ENCODE measurements around the gene TFPI.

Gene TFPI

DNA sequence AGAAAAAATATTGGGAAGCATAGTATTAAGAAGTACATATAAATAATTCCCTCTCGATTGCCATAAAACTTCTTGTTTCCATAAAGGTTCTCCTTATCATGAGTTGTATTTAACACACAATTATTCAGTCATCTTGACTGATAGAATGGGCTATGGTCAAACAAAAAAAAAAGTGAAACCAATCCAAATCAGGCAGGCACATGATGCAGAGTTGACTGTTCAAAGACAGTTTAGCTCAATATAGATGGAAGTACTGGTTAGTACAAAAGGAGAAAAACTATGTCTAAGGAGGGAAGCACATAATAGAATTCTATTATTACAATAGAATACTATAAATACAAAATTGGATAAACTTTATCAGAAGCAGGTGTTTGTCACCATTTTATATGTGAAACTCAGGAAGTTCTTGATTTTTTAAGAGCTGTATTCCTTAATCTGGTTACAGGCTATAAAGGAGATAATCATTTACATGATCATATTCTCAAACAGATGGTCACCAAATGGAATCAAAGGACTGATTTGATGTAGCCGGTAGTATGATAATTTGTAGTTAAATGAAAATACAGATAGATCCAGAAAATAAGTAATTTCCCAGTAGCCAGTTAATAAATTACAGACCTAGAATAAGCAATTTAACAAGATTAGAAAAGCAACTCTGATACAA is 88.0 kb downstream of the TFPI start:
- no peak overlapping the region for H3K27ac Mint-ChIP-seq
- DNase-seq (ENCODE audit: low spot score in 2 of 2) (no peak), ATAC-seq (ENCODE audit: low read depth) (no peak)
- H3K4me3 Mint-ChIP-seq, result no peak overlapping the region
- no peaks in the 10 kb centered on the region for H3K27me3 Mint-ChIP-seq
- H3K4me1 Mint-ChIP-seq, result no peaks in the 10 kb centered on the region
- H3K9me3 Mint-ChIP-seq, result peaks cover 1% of the 10 kb centered on the region
- no peaks in the 10 kb centered on the region for H3K36me3 Mint-ChIP-seq

DNA sequence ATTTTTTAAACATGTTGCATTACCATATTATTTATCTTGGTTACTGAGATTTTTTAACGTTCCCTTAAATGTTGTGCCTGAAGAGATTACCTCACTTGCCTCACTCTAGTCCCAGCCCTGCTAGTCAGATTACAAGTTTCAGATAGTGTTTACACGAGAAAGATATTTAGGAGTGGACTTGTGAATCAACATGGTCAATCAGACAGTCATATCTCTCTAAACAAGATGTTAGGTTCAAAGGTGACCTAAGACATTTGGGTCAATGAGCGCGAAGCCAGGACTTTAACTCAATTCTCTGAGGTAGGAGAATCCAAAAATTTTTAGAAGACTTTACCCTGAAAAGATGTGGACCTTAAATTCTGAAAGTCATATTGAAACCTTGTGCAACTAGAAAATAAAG is 91.4 kb downstream of the TFPI start:
- Mint-ChIP-seq H3K27me3 (no peaks in the 10 kb centered on the region), H3K4me1 (no peaks in the 10 kb centered on the region)
- no peak for ATAC-seq (ENCODE audit: low read depth)

DNA sequence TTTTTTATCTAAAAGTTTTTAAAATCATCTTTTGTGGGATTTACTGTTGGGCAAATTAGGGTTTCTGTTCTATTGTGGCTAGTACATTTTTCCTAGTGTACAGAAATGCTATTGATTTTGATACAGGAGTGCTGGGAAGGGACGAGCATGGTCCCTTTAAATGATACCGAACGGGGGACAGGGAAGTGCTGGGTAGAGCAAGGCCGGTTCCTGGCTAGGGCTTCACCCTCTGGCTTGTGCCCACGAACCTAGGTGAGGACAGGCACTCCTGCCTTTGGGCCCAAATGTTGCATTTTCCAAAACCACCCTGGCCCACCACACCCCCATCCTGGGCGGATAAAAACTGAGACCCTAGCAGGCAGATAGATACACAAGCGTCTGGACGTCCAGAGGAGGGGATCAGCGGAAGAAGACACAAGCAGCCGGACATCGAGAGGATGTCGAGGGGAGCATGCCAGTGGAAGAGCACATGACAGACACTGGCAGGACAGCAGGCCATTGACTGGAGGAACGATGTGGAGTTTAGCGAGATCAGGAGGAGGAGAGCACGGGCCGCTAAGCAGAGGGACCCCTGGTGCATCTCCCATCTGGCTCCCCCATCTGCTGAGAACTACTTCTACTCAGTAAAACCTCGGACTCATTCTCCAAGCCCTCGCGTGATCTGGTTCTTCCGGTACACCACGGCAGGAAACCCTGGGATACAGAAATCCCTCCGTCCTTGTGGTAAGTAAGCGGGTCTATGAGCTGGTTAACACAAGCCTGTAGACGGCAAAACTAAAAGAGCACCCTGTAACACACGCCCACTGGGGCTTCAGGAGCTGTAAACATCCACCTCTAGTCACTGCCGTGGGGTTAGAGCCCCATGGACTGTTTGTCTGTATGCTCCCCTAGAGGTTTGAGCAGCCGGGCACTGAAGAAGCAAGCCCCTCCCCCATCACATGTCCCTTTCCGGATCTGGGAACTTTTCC is 92.7 kb downstream of the TFPI start:
- Mint-ChIP-seq H3K27me3 (no peaks in the 10 kb centered on the region), H3K27ac (no peak overlapping the region), H3K9me3 (peaks cover 1% of the 10 kb centered on the region), H3K4me3 (no peak overlapping the region), H3K4me1 (no peaks in the 10 kb centered on the region), H3K36me3 (no peaks in the 10 kb centered on the region)
- DNase-seq (ENCODE audit: low spot score in 2 of 2) (no peak), ATAC-seq (ENCODE audit: low read depth) (no peak)

More for the DNA sequence above, 91.4 kb downstream of the TFPI start:
- H3K4me3 Mint-ChIP-seq, result no peak overlapping the region
- no peak overlapping the region for H3K27ac Mint-ChIP-seq
- peaks cover 1% of the 10 kb centered on the region for H3K9me3 Mint-ChIP-seq
- no peaks in the 10 kb centered on the region for H3K36me3 Mint-ChIP-seq
- DNase-seq (ENCODE audit: low spot score in 2 of 2), result no peak

DNA sequence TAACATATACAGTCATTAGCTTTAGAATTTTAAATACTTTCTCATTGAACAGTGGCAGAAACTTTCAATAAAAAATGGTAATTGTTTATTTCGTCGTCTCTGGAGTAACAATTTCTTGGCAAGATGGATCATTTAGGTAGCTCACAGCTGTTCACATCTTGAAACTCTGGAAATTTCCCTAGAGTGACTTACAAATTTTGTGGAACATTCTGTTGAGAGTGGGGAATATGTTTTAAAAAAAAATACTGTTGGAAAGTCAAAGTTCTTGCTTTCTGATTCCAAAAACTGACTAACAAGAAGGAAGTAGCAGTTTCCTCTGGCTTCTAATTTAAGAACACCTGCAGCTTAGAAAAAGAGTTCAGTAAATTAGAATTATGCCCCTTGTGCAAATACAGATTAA is 95.0 kb downstream of the TFPI start:
- no peak for DNase-seq (ENCODE audit: low spot score in 2 of 2)
- Mint-ChIP-seq H3K27me3 (no peaks in the 10 kb centered on the region), H3K36me3 (no peaks in the 10 kb centered on the region), H3K27ac (no peak overlapping the region), H3K4me1 (no peaks in the 10 kb centered on the region), H3K9me3 (no peaks in the 10 kb centered on the region), H3K4me3 (no peak overlapping the region)
- ATAC-seq (ENCODE audit: low read depth), result no peak

DNA sequence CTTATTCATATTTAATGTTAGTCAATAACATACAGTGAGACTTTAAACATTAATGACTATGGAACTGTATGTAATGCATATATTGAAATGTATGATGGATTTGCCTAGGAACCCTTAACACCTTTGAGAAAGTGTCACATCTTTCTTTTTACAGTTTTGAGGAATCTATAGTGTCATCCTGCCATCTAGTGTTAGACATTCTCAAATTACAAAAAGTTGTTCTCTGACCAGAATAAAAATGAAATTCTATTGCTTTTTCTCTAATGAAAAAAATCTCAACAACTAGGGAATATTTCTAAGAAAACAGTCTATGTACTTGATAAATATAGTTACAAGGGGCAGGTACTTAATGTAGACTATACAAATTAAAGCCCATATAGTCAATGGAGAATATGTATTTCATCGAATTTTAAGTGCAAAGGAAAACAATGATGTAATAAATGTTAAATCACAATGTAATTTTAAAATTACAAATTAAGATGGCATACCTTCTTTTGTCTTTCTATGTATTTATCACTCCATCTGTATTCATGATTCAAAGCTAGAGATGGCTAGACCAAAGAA is 101.1 kb downstream of the TFPI start:
- Mint-ChIP-seq H3K27ac (no peak overlapping the region), H3K27me3 (no peaks in the 10 kb centered on the region), H3K9me3 (no peaks in the 10 kb centered on the region), H3K36me3 (no peaks in the 10 kb centered on the region), H3K4me1 (peaks cover 2% of the 10 kb centered on the region), H3K4me3 (no peak overlapping the region)
- DNase-seq (ENCODE audit: low spot score in 2 of 2), result no peak
- ATAC-seq (ENCODE audit: low read depth), result no peak

DNA sequence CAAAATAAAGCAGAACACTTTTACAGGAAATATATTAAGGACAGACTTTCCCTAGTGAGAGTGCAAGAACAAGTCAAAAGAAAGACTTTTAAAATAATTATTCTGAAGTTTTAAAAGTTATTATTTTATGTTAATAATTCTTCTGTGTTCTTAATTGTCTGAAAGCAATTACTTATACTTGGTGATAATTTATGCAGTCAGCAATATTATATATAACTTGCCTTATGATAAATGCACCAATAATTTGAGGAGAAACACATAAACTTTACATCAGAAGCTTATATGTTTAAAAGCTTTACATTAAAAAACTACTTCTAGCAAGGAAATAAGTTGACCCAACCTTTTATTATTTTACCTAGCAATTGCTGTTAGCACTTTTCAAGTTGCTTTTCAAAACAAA is 102.7 kb downstream of the TFPI start:
- Mint-ChIP-seq H3K4me3 (no peak overlapping the region), H3K9me3 (no peaks in the 10 kb centered on the region), H3K27me3 (no peaks in the 10 kb centered on the region), H3K4me1 (peaks cover 5% of the 10 kb centered on the region), H3K36me3 (no peaks in the 10 kb centered on the region), H3K27ac (no peak overlapping the region)
- ATAC-seq (ENCODE audit: low read depth), result no peak
- DNase-seq (ENCODE audit: low spot score in 2 of 2), result no peak

DNA sequence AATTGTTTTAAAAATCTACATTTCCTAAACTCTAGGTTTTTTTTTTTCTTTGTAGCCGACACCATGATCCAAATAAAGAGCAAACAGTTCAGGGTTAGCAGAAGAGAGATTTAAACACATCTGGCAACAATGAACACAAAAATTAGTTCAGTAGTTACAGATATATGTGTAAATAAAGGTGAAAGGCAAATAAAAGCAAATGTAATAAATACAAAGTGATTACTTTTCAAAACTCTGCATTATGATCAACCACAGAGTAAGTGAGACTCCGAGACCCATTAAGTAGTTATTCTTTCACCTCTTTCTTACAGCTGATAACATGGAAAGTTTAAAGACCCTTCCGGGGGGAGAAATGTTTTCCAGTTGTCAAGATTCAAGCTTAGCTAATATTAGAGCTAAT is 106.9 kb downstream of the TFPI start:
- H3K4me3 Mint-ChIP-seq, result no peak overlapping the region
- no peaks in the 10 kb centered on the region for H3K36me3 Mint-ChIP-seq
- H3K27ac Mint-ChIP-seq, result no peak overlapping the region
- H3K27me3 Mint-ChIP-seq, result no peaks in the 10 kb centered on the region
- H3K9me3 Mint-ChIP-seq, result no peaks in the 10 kb centered on the region
- DNase-seq (ENCODE audit: low spot score in 2 of 2) (no peak), ATAC-seq (ENCODE audit: low read depth) (no peak)
- H3K4me1 Mint-ChIP-seq, result peaks cover 5% of the 10 kb centered on the region

DNA sequence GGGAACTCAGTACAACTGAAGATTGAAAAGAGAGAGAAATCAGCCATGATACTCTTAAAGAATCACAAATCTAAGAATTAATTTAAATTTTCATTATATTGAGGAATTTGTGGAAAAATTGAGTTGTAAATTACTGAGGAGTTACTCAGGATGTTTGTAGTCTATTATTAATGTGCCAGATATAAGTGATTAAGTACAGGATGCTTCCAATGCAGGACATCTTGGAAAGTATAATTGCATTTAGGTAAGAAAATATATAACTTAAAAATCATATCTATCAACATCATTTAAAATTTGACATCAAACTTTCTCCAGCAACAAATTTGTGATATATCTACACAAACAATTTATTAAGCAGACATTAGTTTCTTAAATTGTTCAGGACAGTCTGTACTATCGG is 107.5 kb downstream of the TFPI start:
- peaks cover 5% of the 10 kb centered on the region for H3K4me1 Mint-ChIP-seq
- DNase-seq (ENCODE audit: low spot score in 2 of 2) (no peak), ATAC-seq (ENCODE audit: low read depth) (no peak)
- no peaks in the 10 kb centered on the region for H3K9me3 Mint-ChIP-seq
- H3K27ac Mint-ChIP-seq, result no peak overlapping the region
- H3K4me3 Mint-ChIP-seq, result no peak overlapping the region
- no peaks in the 10 kb centered on the region for H3K27me3 Mint-ChIP-seq
- H3K36me3 Mint-ChIP-seq, result no peaks in the 10 kb centered on the region

DNA sequence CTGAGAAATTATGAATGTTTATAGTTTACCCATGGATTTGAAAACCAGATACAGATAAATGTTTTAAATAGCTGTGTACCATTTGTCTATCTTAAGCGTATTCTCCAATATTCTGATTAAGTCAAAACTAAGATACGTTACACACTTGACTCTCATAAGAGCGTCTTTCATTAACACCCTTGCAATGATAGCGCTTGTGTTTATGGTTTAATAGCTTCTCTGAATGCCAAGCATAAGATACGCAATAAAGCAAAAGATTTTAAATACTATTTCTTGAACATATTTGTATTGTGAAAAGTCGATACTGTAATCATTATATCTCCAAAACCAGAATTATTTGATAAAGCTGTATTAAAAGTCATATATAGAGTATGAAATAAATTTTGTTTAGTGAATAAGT is 109.2 kb downstream of the TFPI start:
- no peak for ATAC-seq (ENCODE audit: low read depth)
- no peaks in the 10 kb centered on the region for H3K9me3 Mint-ChIP-seq
- no peak overlapping the region for H3K27ac Mint-ChIP-seq
- H3K4me3 Mint-ChIP-seq, result no peak overlapping the region
- no peak for DNase-seq (ENCODE audit: low spot score in 2 of 2)
- no peaks in the 10 kb centered on the region for H3K36me3 Mint-ChIP-seq
- H3K4me1 Mint-ChIP-seq, result peaks cover 5% of the 10 kb centered on the region
- no peaks in the 10 kb centered on the region for H3K27me3 Mint-ChIP-seq

DNA sequence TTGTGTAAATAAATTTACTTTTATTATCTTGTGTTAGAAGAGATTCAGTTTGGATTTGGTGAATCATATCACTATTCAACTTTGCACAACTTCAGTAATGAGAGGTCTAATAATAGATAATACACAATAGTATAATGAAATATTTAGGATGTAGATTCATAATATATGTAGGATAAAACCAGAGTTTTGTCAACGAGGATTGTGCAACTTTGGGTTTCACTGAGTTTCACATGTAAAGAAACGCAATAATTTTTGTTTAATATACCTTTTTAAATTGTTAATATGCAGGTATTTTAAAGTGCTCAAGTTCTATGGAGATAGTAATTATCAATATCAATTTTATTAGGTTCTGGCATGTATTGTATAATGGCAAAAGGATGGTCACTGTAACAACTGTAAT is 111.5 kb downstream of the TFPI start:
- no peaks in the 10 kb centered on the region for H3K36me3 Mint-ChIP-seq
- H3K9me3 Mint-ChIP-seq, result no peaks in the 10 kb centered on the region
- H3K27me3 Mint-ChIP-seq, result no peaks in the 10 kb centered on the region
- no peak overlapping the region for H3K4me3 Mint-ChIP-seq
- H3K27ac Mint-ChIP-seq, result no peak overlapping the region
- DNase-seq (ENCODE audit: low spot score in 2 of 2) (no peak), ATAC-seq (ENCODE audit: low read depth) (no peak)
- H3K4me1 Mint-ChIP-seq, result no peaks in the 10 kb centered on the region

DNA sequence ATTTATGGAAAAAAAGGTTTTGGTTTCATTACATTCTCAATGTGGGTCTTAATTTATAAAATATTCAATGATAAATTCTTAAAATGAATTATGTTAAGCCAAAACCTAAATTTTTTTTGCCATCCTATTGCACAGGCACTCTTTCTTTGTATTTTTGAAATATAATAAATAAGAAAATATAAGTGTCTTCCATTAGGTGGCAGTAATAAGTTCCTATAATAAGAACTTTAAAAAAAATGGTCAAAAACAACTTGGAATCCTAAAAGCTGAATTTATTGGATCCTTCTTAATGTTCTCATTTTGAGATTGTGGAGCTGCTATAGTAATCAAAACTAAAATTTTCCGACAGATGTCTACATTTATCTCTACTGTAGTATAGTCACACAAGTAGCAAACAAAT is 111.9 kb downstream of the TFPI start:
- Mint-ChIP-seq H3K27me3 (no peaks in the 10 kb centered on the region), H3K4me1 (no peaks in the 10 kb centered on the region), H3K27ac (no peak overlapping the region), H3K36me3 (no peaks in the 10 kb centered on the region), H3K9me3 (no peaks in the 10 kb centered on the region), H3K4me3 (no peak overlapping the region)
- DNase-seq (ENCODE audit: low spot score in 2 of 2) (no peak), ATAC-seq (ENCODE audit: low read depth) (no peak)

DNA sequence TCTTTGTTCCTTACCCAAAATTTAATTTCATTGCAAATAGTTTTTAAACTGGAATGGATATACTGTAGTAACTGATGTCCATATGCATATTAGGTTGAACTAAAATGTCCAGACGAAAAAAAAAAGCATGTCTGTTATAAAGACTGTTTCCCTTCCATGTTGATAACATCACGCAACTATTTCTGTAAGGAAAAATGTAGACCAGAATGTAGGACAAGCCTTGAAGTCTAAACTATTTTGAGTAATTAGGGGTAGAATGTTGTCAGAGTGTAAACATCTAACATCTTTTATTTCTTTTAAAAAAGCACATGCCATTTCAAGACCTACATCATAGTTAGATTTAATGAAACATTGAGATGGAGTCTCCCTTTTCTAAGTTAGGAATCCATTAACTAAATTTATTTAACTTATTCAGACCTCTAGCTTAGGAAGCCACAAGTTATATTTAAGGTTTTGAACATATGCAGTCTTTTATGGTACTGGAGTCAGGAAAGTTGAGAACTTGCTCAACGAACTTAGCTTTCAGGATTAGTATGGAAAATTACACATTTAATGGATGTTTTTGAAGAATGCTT is 114.0 kb downstream of the TFPI start:
- Mint-ChIP-seq H3K4me1 (no peaks in the 10 kb centered on the region), H3K4me3 (no peak overlapping the region)
- DNase-seq (ENCODE audit: low spot score in 2 of 2), result no peak

DNA sequence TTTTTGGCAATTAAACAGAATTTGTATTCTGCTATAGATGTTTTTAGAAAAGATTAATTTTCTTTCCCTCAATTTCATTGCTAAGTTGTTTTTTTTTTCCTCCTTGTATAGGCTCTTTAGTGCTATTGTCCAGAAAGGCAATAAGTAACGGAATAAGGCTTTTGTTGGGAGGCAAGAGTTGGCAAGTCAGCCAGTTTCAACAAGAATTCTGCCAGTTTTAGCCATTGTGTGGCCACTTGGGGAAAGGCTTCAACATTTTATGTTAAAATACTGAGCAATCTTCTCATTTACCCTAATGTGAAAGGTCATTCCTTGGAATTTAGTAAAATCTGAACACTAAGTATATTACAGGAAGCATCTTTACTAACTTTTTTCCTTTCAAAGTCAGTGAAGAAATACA is 115.8 kb downstream of the TFPI start:
- H3K36me3 Mint-ChIP-seq, result no peaks in the 10 kb centered on the region
- no peak for ATAC-seq (ENCODE audit: low read depth)
- no peak overlapping the region for H3K4me3 Mint-ChIP-seq
- H3K27me3 Mint-ChIP-seq, result no peaks in the 10 kb centered on the region
- no peaks in the 10 kb centered on the region for H3K9me3 Mint-ChIP-seq
- H3K4me1 Mint-ChIP-seq, result no peaks in the 10 kb centered on the region
- no peak for DNase-seq (ENCODE audit: low spot score in 2 of 2)
- no peak overlapping the region for H3K27ac Mint-ChIP-seq

More for the DNA sequence above, 114.0 kb downstream of the TFPI start:
- ATAC-seq (ENCODE audit: low read depth), result no peak
- Mint-ChIP-seq H3K27me3 (no peaks in the 10 kb centered on the region), H3K36me3 (no peaks in the 10 kb centered on the region), H3K27ac (no peak overlapping the region), H3K9me3 (no peaks in the 10 kb centered on the region)

DNA sequence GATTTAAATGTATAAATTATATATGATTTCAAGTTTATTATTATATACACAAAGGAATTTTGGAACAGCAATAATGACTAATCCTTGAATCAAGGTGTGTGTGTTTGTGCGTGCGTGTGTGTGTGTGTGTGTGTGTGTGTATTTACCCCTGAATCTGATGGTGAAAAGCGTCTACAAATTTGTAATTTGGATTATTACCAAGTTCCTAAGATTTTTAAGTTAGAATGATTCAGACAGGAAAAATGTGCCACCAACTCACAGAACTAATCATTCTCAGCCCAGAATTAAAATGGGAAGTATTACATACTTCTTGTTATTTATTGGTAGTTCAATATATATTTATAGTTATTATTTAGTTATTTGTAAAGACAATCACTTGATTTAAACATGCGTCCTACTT is 118.5 kb downstream of the TFPI start:
- Mint-ChIP-seq H3K27ac (no peak overlapping the region), H3K4me3 (no peak overlapping the region), H3K9me3 (no peaks in the 10 kb centered on the region), H3K36me3 (no peaks in the 10 kb centered on the region), H3K4me1 (no peaks in the 10 kb centered on the region), H3K27me3 (no peaks in the 10 kb centered on the region)
- ATAC-seq (ENCODE audit: low read depth) (no peak), DNase-seq (ENCODE audit: low spot score in 2 of 2) (no peak)
